DND-41 (cell line): ENCODE measurements around the gene MUC5B.

Source experiments
- ATAC-seq: fragments of 200-7000 bp; cut with Tn5 transposase; 3 replicates; pipeline ENCODE4 v1.9.1; 2021; ENCODE audit warnings: low read depth; ENCODE audit not compliant: insufficient read depth
- DNase-seq: peaks from one replicate; pipeline ENCODE4 v3.0.0-alpha.2; 2020
- H2AFZ ChIP-seq: 2 replicates; pipeline ENCODE4 v1.6.0; 2012; ENCODE audit warnings: low read depth, low read length
- H3K27ac ChIP-seq: 2 replicates; pipeline ENCODE4 v1.5.1; 2012; ENCODE audit warnings: low read length, inconsistent platforms
- H3K27me3 ChIP-seq: fragments of 200-600 bp; sonication (generic); 2 replicates; pipeline ENCODE4 v1.6.0; 2012; ENCODE audit warnings: low read length, mild to moderate bottlenecking, inconsistent platforms; ENCODE audit not compliant: insufficient read depth, poor library complexity
- H3K36me3 ChIP-seq: 2 replicates; pipeline ENCODE4 v1.5.1; 2012; ENCODE audit warnings: low read length, inconsistent platforms; ENCODE audit not compliant: insufficient read depth
- H3K4me1 ChIP-seq: 2 replicates; pipeline ENCODE4 v1.5.1; 2012; ENCODE audit warnings: mild to moderate bottlenecking, low read length; ENCODE audit not compliant: insufficient read depth
- H3K4me2 ChIP-seq: 2 replicates; pipeline ENCODE4 v1.6.0; 2012; ENCODE audit warnings: mild to moderate bottlenecking, moderate library complexity, low read length, inconsistent platforms; ENCODE audit not compliant: insufficient read depth
- H3K4me3 ChIP-seq, 2 experiments: fragments of 200-600 bp in 1 of 2; shearing (Covaris generic) in 1 of 2; 2 replicates each; pipeline ENCODE4 v1.5.1; 2012 to 2016; ENCODE audit warnings: inconsistent platforms in 2 of 2, low read length in 2 of 2, mild to moderate bottlenecking in 2 of 2, low read depth in 1 of 2, moderate library complexity in 1 of 2
- H3K79me2 ChIP-seq: 2 replicates; pipeline ENCODE4 v1.6.0; 2012; ENCODE audit warnings: low read length, inconsistent platforms; ENCODE audit not compliant: insufficient read depth
- H3K9ac ChIP-seq: 2 replicates; pipeline ENCODE4 v1.6.0; 2012; ENCODE audit warnings: low read depth, mild to moderate bottlenecking, inconsistent platforms, low read length, moderate library complexity
- H3K9me3 ChIP-seq: 2 replicates; pipeline ENCODE4 v1.5.1; 2012; ENCODE audit warnings: low read length, moderate library complexity, mild to moderate bottlenecking, inconsistent platforms; ENCODE audit not compliant: insufficient read depth, severe bottlenecking
- H4K20me1 ChIP-seq: 2 replicates; pipeline ENCODE4 v1.6.0; 2012; ENCODE audit warnings: low read length; ENCODE audit not compliant: insufficient read depth
- EZH2 ChIP-seq: IDR thresholded peaks from 3 replicates; pipeline ENCODE4 v1.6.1; 2012; ENCODE audit warnings: borderline replicate concordance, low read depth, mild to moderate bottlenecking, moderate library complexity, low read length, inconsistent platforms; ENCODE audit not compliant: severe bottlenecking
- TF ChIP-seq, protein P1 (sequence below): IDR thresholded peaks from 2 replicates; pipeline ENCODE4 v1.5.1; 2012; ENCODE audit warnings: borderline replicate concordance, low read length, moderate library complexity, mild to moderate bottlenecking; ENCODE audit not compliant: poor library complexity, severe bottlenecking; ENCODE audit errors: extremely low read depth

MUC5B gene

DNA sequence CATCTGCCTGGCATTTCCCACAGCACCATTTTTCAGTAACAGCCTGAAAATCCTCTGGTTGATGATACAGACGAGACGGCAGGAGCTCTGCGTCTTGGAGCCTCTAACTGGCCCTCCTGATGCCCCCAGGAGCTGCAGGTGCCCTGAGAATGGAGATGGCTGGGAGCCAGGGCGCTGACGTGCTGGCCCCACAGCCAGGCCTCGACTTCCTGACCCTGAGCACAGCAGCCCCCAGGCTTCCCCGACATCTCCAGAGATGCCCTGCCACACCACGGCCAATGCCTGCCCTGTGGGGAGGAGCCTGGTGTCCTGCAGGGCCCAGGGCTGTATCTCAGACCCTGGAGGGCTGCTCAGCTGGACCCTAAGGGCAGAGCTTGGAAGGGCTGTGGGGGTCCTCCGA lies 65.1 kb downstream of the MUC5B start:
- Histone ChIP-seq H3K9ac (no peak overlapping the region), H3K27me3 (no peaks in the 10 kb centered on the region), H3K4me3 (no peak overlapping the region), H2AFZ (no peak overlapping the region), H3K4me2 (no peak overlapping the region), H3K27ac (no peak overlapping the region), H4K20me1 (peaks cover 37% of the 10 kb centered on the region), H3K4me1 (no peaks in the 10 kb centered on the region), H3K9me3 (no peaks in the 10 kb centered on the region), H3K36me3 (peaks cover 73% of the 10 kb centered on the region), H3K79me2 (peaks cover 6% of the 10 kb centered on the region)
- TF ChIP-seq, protein P1, sequence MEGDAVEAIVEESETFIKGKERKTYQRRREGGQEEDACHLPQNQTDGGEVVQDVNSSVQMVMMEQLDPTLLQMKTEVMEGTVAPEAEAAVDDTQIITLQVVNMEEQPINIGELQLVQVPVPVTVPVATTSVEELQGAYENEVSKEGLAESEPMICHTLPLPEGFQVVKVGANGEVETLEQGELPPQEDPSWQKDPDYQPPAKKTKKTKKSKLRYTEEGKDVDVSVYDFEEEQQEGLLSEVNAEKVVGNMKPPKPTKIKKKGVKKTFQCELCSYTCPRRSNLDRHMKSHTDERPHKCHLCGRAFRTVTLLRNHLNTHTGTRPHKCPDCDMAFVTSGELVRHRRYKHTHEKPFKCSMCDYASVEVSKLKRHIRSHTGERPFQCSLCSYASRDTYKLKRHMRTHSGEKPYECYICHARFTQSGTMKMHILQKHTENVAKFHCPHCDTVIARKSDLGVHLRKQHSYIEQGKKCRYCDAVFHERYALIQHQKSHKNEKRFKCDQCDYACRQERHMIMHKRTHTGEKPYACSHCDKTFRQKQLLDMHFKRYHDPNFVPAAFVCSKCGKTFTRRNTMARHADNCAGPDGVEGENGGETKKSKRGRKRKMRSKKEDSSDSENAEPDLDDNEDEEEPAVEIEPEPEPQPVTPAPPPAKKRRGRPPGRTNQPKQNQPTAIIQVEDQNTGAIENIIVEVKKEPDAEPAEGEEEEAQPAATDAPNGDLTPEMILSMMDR = no peak
- no peak for TF ChIP-seq EZH2
- DNase-seq (no peak), ATAC-seq (no peak)

DNA sequence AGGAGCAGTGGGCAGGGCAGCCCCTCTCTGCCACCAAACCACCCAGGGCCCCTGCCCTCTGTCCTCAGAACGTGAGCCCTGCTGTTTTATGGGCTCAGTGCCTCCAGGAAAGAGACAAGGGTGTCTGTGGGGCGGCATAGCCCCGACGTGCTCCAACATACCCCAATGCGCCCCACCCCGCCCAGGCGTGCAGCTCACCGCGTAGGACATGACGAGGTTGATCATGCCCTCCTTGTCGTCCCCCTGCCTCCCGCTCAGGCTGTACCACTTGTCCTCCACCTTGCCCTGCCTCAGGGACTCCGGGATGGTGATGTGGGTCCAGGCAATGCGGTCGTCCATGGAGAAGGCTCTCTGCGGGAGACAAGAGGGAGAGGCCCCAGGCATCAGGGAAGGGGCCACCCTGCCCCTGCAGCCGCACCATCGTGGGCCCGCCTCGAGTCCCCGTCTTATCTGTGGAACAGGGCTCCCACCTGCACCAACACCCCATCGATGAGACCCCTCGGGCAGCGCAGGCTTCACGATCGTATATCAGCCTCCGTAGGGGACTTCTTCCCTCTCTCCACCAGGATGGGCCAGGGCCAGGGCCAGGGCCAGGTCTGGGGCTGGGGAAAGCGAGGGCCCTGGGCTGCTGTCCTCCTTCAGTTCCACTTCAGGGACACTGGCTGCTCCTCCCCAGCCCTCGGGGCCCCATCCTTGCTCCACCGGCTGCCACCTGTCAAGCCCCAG lies 65.7 kb downstream of the MUC5B start:
- H3K9me3 ChIP-seq = no peaks in the 10 kb centered on the region
- no peaks in the 10 kb centered on the region for H3K4me1 ChIP-seq
- no peak overlapping the region for H3K27ac ChIP-seq
- peaks cover 11% of the 10 kb centered on the region for H3K79me2 ChIP-seq
- peaks cover 39% of the 10 kb centered on the region for H4K20me1 ChIP-seq
- H3K4me3 ChIP-seq = no peak overlapping the region
- no peak for DNase-seq
- H2AFZ ChIP-seq = no peak overlapping the region
- H3K36me3 ChIP-seq = peaks cover 73% of the 10 kb centered on the region
- H3K9ac ChIP-seq = no peak overlapping the region
- no peaks in the 10 kb centered on the region for H3K27me3 ChIP-seq
- TF ChIP-seq, protein P1 = no peak
- TF ChIP-seq EZH2 = no peak
- no peak overlapping the region for H3K4me2 ChIP-seq
- ATAC-seq = no peak

DNA sequence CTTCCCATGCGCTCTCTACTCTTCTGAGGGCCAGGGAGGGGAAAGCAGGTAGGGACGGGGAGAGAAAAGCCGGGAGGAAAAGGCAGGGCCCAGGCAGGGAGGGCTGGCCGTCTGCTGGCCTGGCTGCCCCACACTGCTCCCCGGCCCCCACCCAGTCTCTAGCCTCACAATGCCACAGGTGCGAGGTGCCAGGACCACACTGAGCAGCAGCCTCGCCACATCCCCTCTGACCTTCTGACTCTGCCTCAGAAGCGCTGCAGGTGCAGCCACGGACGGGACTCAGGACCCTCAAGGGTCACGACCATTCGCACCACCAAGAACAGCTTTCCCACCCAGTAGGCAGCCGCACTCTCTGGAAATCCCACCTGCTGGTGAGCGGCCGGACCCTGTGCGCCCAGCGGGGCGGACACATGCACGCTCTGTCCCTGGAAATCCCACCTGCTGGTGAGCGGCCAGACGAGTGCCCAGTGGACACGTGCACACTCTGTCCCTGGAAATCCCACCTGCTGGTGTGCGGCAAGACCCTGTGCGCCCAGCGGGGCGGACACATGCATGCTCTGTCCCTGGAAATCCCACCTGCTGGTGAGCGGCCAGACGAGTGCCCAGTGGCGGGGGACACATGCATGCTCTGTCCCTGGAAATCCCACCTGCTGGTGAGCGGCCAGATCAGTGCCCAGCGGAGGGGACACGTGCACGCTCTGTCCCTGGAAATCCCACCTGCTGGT lies 66.5 kb downstream of the MUC5B start:
- ATAC-seq = no peak
- Histone ChIP-seq H3K36me3 (peaks cover 72% of the 10 kb centered on the region), H3K4me1 (no peaks in the 10 kb centered on the region)

More for the DNA sequence above, 66.5 kb downstream of the MUC5B start:
- Histone ChIP-seq H3K9ac (no peak overlapping the region), H3K4me3 (no peak overlapping the region), H3K79me2 (peaks cover 11% of the 10 kb centered on the region), H2AFZ (no peak overlapping the region), H3K27ac (no peak overlapping the region; the same call in 1 of the 2 replicates), H4K20me1 (peaks cover 40% of the 10 kb centered on the region), H3K27me3 (no peaks in the 10 kb centered on the region), H3K9me3 (no peaks in the 10 kb centered on the region), H3K4me2 (no peak overlapping the region)
- no peak for TF ChIP-seq EZH2
- TF ChIP-seq, protein P1 = no peak
- no peak for DNase-seq
